ENCODE data around the gene TMEM69. TPM values are rescaled to one million over a fixed set of nuclear protein-coding genes. Genes with fewer than 3 reads are reported as not detected.

TMEM69 gene
- polyA plus RNA-seq, 2 of the 4 experiments (the other 2 are of a cell fraction) = 22.7 to 50.8 TPM

DNA sequence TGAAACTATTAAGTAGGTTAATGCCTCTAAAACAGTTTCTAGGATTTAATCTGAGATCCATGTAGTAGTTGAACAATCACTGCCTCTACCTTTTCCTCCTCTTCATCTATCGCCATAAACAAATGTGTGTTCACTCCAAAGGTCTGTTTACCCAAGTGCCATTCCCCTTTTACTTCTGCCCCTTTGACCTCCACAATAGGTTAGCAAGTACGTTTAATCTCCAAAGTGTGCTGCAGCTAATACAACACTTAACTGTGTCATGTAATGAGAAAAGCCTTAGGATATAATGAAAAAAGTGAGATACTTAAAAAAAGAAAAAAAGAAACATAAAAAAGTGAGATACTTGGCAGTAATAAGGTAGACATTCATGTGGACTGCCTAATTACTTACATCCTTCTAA, 29.8 kb upstream of the TMEM69 start (continued):
- TF ChIP-seq ZFP36 (IDR thresholded peaks at IDR 0.05; ENCODE audit: borderline replicate concordance, partially characterized antibody) = no peak
- TF ChIP-seq CBX2 (IDR thresholded peaks at IDR 0.05; ENCODE audit: borderline replicate concordance, low read depth) = no peak
- TF ChIP-seq, protein P1, sequence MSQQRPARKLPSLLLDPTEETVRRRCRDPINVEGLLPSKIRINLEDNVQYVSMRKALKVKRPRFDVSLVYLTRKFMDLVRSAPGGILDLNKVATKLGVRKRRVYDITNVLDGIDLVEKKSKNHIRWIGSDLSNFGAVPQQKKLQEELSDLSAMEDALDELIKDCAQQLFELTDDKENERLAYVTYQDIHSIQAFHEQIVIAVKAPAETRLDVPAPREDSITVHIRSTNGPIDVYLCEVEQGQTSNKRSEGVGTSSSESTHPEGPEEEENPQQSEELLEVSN (IDR thresholded peaks at IDR 0.05; ENCODE audit: borderline replicate concordance, low read depth) = no peak

DNA sequence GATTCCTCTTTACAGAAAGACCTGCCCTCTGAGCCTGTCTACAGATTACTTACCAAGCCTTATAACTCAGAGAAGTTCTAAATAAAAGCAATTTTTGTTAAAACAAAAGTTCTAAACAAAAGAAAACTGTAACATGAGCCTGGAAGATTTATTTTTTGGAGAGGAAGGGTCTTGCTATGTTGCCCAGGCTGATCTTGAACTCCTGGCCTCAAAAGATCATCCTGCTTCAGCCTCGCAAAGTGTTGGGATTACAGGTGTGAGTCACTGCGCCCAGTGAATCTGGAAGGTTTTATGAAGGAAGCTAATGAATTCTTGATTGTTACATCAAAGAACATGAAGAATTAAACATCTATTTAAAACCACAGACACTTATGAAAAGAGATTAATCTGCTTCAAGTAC, 28.8 kb upstream of the TMEM69 start:
- FAIRE-seq = no peak
- POLR2A ChIA-PET = no interaction called here

DNA sequence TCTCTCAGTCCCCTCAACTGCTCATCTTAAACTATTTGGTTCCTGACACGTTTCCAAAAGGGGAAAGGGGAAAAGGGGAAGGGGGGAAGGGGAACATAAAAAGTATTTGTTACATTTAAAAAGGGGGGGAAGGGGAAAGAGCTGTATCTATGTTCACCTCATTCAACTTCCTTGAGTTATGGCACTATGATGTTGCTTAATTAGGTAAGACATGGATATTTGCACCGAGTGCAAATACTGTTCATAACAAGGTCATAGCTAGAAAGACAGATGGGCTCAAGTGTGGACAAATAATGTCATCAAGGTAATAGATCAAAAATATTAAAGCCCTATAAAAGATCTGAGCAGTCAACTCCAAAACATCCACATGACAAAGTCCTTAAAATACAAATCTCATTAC, 27.6 kb upstream of the TMEM69 start:
- no peak overlapping the region for H3K4me2 ChIP-seq
- 74% methylated on average over 2 of the region's 2 CpGs for WGBS (ENCODE audit: missing lambda C conversion rate)
- no peak for FAIRE-seq
- CTCF ChIA-PET = interaction anchor here (1.1 to 1.5 kb wide), 2 partner anchors 17 to 184 kb away, joined by 3 to 4 read pairs; no protein-coding TSS in a partner anchor
- ATAC-seq = no peak
- POLR2A ChIA-PET = no interaction called here
- no peak overlapping the region for H3K4me3 ChIP-seq
- H3K9me3 ChIP-seq = no peaks in the 10 kb centered on the region
- DNase-seq (ENCODE audit: low read depth in 1 of 2, low spot score in 1 of 2) = no peak
- H3K27ac ChIP-seq = no peak overlapping the region
- H3K4me1 ChIP-seq = no peaks in the 10 kb centered on the region
- no peak for TF ChIP-seq CEBPB (IDR thresholded peaks at IDR 0.05)
- TF ChIP-seq FOSB (CRISPR knock-in tag; IDR thresholded peaks at IDR 0.05) = no peak
- no peak for TF ChIP-seq TFCP2L1 (CRISPR knock-in tag; IDR thresholded peaks at IDR 0.05)
- no peak for TF ChIP-seq SREBF2 (IDR thresholded peaks at IDR 0.05)
- TF ChIP-seq, protein P2, sequence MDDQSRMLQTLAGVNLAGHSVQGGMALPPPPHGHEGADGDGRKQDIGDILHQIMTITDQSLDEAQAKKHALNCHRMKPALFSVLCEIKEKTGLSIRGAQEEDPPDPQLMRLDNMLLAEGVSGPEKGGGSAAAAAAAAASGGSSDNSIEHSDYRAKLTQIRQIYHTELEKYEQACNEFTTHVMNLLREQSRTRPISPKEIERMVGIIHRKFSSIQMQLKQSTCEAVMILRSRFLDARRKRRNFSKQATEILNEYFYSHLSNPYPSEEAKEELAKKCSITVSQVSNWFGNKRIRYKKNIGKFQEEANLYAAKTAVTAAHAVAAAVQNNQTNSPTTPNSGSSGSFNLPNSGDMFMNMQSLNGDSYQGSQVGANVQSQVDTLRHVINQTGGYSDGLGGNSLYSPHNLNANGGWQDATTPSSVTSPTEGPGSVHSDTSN (IDR thresholded peaks at IDR 0.05) = no peak
- TF ChIP-seq, protein P3, sequence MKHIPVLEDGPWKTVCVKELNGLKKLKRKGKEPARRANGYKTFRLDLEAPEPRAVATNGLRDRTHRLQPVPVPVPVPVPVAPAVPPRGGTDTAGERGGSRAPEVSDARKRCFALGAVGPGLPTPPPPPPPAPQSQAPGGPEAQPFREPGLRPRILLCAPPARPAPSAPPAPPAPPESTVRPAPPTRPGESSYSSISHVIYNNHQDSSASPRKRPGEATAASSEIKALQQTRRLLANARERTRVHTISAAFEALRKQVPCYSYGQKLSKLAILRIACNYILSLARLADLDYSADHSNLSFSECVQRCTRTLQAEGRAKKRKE (CRISPR knock-in tag; IDR thresholded peaks at IDR 0.05; ENCODE audit: low read depth) = no peak
- TF ChIP-seq ZC3H11A (IDR thresholded peaks at IDR 0.05) = no peak
- TF ChIP-seq RCOR1 (IDR thresholded peaks at IDR 0.05; ENCODE audit: low read depth, low read length) = no peak
- TF ChIP-seq, protein P4, sequence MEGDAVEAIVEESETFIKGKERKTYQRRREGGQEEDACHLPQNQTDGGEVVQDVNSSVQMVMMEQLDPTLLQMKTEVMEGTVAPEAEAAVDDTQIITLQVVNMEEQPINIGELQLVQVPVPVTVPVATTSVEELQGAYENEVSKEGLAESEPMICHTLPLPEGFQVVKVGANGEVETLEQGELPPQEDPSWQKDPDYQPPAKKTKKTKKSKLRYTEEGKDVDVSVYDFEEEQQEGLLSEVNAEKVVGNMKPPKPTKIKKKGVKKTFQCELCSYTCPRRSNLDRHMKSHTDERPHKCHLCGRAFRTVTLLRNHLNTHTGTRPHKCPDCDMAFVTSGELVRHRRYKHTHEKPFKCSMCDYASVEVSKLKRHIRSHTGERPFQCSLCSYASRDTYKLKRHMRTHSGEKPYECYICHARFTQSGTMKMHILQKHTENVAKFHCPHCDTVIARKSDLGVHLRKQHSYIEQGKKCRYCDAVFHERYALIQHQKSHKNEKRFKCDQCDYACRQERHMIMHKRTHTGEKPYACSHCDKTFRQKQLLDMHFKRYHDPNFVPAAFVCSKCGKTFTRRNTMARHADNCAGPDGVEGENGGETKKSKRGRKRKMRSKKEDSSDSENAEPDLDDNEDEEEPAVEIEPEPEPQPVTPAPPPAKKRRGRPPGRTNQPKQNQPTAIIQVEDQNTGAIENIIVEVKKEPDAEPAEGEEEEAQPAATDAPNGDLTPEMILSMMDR (IDR thresholded peaks at IDR 0.05) = no peak
- no peak for TF ChIP-seq HDAC2 (IDR thresholded peaks at IDR 0.05)
- no peak for TF ChIP-seq ZNF302 (CRISPR knock-in tag; IDR thresholded peaks at IDR 0.05)
- TF ChIP-seq BHLHE40 (IDR thresholded peaks at IDR 0.05; ENCODE audit: low read depth, low read length) = no peak

More for the DNA sequence above, 28.8 kb upstream of the TMEM69 start:
- ATAC-seq (no peak), DNase-seq (ENCODE audit: low read depth in 1 of 2, low spot score in 1 of 2) (no peak)
- H3K4me1 ChIP-seq = no peaks in the 10 kb centered on the region
- CTCF ChIA-PET = interaction anchor here (1.5 kb wide), 1 partner anchor 185 kb away, joined by 4 read pairs; no protein-coding TSS in a partner anchor
- H3K9me3 ChIP-seq = no peaks in the 10 kb centered on the region
- no peak overlapping the region for H3K4me2 ChIP-seq
- no peak overlapping the region for H3K27ac ChIP-seq
- H3K4me3 ChIP-seq = no peak overlapping the region
- WGBS (ENCODE audit: missing lambda C conversion rate) = 98% methylated on average over 2 of the region's 2 CpGs
- TF ChIP-seq RNF2 (IDR thresholded peaks at IDR 0.05; ENCODE audit: borderline replicate concordance, low read depth) = no peak
- no peak for TF ChIP-seq KDM1A (IDR thresholded peaks at IDR 0.05; ENCODE audit: low read depth)
- no peak for TF ChIP-seq GATA3 (IDR thresholded peaks at IDR 0.05; ENCODE audit: borderline replicate concordance)
- TF ChIP-seq, protein P2 (IDR thresholded peaks at IDR 0.05) = no peak
- TF ChIP-seq, protein P5, sequence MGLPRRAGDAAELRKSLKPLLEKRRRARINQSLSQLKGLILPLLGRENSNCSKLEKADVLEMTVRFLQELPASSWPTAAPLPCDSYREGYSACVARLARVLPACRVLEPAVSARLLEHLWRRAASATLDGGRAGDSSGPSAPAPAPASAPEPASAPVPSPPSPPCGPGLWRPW (IDR thresholded peaks at IDR 0.05) = no peak
- TF ChIP-seq, protein P6, sequence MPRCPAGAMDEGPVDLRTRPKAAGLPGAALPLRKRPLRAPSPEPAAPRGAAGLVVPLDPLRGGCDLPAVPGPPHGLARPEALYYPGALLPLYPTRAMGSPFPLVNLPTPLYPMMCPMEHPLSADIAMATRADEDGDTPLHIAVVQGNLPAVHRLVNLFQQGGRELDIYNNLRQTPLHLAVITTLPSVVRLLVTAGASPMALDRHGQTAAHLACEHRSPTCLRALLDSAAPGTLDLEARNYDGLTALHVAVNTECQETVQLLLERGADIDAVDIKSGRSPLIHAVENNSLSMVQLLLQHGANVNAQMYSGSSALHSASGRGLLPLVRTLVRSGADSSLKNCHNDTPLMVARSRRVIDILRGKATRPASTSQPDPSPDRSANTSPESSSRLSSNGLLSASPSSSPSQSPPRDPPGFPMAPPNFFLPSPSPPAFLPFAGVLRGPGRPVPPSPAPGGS (IDR thresholded peaks at IDR 0.05) = no peak
- TF ChIP-seq SREBF2 (IDR thresholded peaks at IDR 0.05) = no peak
- TF ChIP-seq, protein P7, sequence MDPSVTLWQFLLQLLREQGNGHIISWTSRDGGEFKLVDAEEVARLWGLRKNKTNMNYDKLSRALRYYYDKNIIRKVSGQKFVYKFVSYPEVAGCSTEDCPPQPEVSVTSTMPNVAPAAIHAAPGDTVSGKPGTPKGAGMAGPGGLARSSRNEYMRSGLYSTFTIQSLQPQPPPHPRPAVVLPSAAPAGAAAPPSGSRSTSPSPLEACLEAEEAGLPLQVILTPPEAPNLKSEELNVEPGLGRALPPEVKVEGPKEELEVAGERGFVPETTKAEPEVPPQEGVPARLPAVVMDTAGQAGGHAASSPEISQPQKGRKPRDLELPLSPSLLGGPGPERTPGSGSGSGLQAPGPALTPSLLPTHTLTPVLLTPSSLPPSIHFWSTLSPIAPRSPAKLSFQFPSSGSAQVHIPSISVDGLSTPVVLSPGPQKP (IDR thresholded peaks at IDR 0.05; ENCODE audit: low read depth, low read length) = no peak
- TF ChIP-seq HEYL (CRISPR knock-in tag; IDR thresholded peaks at IDR 0.05) = no peak
- no peak for TF ChIP-seq BHLHE40 (IDR thresholded peaks at IDR 0.05; ENCODE audit: low read depth, low read length)
- TF ChIP-seq, protein P4 (IDR thresholded peaks at IDR 0.05) = no peak
- TF ChIP-seq EHMT2 (IDR thresholded peaks at IDR 0.05; ENCODE audit: low read depth) = no peak

All from A549 (cell line).